Left renal pelvis (tissue), 4 donors: ENCODE measurements around the gene FRMPD2. TPM values are rescaled to one million over a fixed set of nuclear protein-coding genes. Genes with fewer than 3 reads are reported as not detected.
"Not testable (repeated sequence)": the region's sequence is repeated elsewhere in the genome, so short reads cannot be mapped to it uniquely, and the experiment has no call there.

Experiments
- DNase-seq, 4 donors: peaks; one replicate each; pipeline ENCODE4 v3.0.0-alpha.2; 2013; ENCODE audit warnings: low read depth in 4 of 4, low spot score in 3 of 4
- polyA plus RNA-seq, 4 donors: library from polyadenylated mRNA; unstranded; fragments of 120-200 nt; gene quantifications; one replicate each; pipeline ENCODE4 v1.2.1, GENCODE V29; 2013; ENCODE audit not compliant: insufficient read length in 4 of 4

FRMPD2 gene
- polyA plus RNA-seq, 4 donors = 0.08 to 1.1 (median 0.50) TPM

- not testable (repeated sequence) for DNase-seq
Observed at GRCh38 chr10:48143721-48144642, 130.5 kb downstream of the FRMPD2 start.

- not testable (repeated sequence) for DNase-seq
Observed at GRCh38 chr10:48140949-48141348, 133.5 kb downstream of the FRMPD2 start.

GRCh38 chr10:48139953-48140850 is 134.3 kb downstream of the FRMPD2 start:
- not testable (repeated sequence) for DNase-seq

GRCh38 chr10:48128954-48129353 is 145.5 kb downstream of the FRMPD2 start:
- DNase-seq = not testable (repeated sequence)

- not testable (repeated sequence) for DNase-seq
Observed at GRCh38 chr10:48126251-48126650, 148.2 kb downstream of the FRMPD2 start.

- DNase-seq = not testable (repeated sequence)
Observed at GRCh38 chr10:48125631-48126030, 148.9 kb downstream of the FRMPD2 start.

GRCh38 chr10:48122618-48123017 is 151.9 kb downstream of the FRMPD2 start:
- DNase-seq = not testable (repeated sequence)

- DNase-seq = not testable (repeated sequence)
Observed at GRCh38 chr10:48110277-48110676, 164.2 kb downstream of the FRMPD2 start.

Other genes with a start within 250 kb of the FRMPD2 start
- gene MAPK8, start 32.0 kb upstream of the FRMPD2 start, polyA plus RNA-seq = 10 to 100 TPM; 61.3 to 85.0 (median 76.0) TPM